Hepatocyte (in vitro differentiated cells): ENCODE data around the gene C1orf122.

Experiments used
- EZH2 ChIP-seq: fragments of 200-600 bp; sonication (generic); IDR thresholded peaks from 2 replicates; pipeline ENCODE4 v1.6.1; 2016; ENCODE audit warnings: antibody characterized with exemption, mild to moderate bottlenecking, borderline replicate concordance
- TF ChIP-seq, protein P1 (sequence below): fragments of 200-600 bp; sonication (generic); IDR thresholded peaks from 2 replicates; pipeline ENCODE4 v1.5.1; 2016; ENCODE audit warnings: antibody characterized with exemption, mild to moderate bottlenecking; ENCODE audit not compliant: poor library complexity

DNA sequence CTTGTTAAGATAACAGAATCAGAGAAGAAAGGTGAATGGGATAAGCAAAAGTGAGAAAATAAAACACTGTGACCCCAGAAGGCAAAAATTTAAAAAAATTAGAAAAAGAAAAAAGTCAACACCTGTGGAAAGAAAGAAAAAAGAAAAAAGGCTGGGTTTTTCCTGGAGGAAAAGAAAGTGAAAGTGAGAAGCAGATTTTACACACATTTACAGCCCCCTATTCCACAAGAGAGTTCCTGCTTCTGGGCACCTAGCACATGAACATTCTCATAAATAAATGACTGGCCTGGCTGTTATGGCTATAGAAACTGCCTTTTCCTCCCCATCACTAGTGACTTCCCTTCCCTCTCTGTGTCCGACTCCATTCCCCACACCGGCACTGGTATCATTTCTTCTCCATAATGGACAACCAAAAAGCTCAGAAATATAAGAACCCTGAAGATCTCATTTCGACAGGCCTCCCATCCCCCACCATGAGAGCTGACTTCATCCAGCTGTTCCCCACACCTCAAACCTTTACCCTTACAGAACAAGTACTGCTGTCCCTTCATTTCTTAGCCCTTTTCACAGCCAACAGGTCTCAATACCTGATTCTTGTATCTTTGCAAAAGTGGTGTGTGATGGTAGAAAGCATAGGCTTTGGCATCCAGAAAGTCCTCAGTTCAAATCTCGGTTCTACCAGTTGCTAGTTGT is 39.2 kb downstream of the C1orf122 start:
- TF ChIP-seq EZH2 = no peak
- TF ChIP-seq, protein P1, sequence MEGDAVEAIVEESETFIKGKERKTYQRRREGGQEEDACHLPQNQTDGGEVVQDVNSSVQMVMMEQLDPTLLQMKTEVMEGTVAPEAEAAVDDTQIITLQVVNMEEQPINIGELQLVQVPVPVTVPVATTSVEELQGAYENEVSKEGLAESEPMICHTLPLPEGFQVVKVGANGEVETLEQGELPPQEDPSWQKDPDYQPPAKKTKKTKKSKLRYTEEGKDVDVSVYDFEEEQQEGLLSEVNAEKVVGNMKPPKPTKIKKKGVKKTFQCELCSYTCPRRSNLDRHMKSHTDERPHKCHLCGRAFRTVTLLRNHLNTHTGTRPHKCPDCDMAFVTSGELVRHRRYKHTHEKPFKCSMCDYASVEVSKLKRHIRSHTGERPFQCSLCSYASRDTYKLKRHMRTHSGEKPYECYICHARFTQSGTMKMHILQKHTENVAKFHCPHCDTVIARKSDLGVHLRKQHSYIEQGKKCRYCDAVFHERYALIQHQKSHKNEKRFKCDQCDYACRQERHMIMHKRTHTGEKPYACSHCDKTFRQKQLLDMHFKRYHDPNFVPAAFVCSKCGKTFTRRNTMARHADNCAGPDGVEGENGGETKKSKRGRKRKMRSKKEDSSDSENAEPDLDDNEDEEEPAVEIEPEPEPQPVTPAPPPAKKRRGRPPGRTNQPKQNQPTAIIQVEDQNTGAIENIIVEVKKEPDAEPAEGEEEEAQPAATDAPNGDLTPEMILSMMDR = no peak
